ENCODE measurements around the gene DGCR8.
A peak's percentile ranks its signal among the peaks of the same experiment; 100 is the strongest.

The DGCR8 gene

DNA sequence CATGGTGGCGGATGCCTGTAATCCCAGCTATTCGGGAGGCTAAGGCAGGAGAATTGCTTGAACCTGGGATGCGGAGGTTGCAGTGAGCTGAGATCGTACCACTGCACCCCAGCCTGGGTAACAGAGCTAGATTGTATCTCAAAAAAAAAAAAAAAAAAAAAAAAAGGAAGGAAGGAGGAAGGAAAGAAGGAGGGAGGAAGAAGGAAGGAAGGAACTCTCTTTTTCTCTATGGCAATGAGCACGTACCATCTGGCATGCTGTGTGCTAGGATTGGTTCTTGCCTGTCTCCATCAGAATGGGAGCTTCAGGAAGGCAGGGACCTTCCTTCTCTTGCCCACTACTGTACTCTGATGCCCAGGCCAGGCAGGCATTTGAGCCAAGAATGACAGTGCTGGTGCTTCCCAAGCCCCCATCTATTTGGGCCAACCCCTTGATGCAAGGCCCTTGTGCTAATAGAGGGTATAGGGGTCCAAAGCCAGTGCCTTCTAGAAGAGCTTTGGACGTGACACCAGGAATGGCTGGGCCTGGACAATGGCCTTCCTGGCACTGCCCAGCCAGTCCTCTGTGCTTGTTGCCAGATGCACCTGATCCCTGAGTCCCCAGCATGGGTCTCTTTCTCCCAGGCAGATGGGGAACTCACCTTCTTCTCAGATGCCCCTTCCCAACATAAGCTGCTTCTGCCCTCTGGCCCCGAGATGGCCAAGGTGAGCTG, 10.6 kb upstream of the DGCR8 start:
- DNase-seq = no peak

DNA sequence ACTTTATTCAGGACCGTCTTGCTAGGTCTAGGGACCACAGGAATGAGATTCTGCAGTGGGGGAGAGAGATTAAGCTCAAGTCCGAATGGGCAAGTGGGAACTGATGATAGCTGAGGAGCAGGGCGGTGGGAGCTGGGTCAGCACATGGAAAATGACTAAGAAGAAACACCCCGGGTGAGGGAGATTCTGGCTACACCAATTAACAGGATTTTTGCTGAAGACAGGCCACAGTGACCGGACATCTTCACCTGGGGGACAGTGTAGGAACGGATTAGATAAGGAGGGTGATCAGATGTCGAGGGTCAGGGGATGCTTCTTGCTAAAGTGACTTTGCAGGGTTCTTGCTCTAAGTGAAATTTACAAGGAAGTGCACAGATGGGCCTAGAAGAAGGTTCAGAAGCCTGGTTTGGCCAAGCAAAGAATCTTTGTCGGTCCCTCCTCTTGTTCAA, 8.5 kb upstream of the DGCR8 start:
- DNase-seq = no peak

DNA sequence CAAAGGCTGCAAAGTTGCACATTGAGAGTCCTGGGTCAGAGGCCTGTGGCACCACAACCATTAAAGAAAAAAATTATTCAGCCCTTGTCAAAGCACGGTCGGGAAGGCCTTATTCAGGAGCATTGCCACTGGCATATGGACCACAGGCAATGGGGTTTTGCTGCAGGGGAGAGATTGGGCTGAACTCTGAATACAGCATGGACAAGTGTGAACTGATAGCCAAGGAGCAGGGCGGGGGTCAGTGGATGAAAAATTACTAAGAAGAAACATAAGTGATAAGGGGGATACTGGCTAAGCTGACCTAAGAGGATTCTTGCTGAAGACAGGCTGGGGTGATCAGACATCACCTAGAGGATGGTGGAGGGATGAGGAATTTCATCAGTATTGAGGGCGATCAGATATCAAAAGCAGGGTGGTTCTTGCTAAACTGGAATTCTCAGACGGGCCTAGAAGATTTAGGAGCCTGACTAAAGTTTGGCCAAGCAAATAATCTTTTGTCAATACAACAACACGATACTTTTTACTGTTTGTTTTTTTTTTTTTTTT, 3.3 kb upstream of the DGCR8 start:
- DNase-seq = no peak

DNA sequence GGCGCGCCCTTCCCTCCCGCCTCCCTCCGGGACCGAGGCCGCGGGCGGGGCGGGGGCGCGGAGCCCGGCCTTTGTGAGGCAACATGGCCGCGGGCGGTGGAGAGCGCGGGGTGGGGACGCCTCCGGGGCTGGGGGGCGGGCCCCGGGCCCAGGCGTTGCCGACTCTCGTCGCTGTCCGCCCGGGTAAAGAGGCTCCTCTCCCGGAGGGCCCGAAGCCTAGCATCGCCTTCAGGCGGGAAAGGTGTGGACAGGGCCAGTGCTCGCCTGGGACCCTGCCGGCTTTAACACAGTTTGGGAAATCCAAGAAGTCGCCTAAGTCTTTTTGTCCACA, 369 bp downstream of the DGCR8 start:
- peak; percentile 29 for DNase-seq

DNA sequence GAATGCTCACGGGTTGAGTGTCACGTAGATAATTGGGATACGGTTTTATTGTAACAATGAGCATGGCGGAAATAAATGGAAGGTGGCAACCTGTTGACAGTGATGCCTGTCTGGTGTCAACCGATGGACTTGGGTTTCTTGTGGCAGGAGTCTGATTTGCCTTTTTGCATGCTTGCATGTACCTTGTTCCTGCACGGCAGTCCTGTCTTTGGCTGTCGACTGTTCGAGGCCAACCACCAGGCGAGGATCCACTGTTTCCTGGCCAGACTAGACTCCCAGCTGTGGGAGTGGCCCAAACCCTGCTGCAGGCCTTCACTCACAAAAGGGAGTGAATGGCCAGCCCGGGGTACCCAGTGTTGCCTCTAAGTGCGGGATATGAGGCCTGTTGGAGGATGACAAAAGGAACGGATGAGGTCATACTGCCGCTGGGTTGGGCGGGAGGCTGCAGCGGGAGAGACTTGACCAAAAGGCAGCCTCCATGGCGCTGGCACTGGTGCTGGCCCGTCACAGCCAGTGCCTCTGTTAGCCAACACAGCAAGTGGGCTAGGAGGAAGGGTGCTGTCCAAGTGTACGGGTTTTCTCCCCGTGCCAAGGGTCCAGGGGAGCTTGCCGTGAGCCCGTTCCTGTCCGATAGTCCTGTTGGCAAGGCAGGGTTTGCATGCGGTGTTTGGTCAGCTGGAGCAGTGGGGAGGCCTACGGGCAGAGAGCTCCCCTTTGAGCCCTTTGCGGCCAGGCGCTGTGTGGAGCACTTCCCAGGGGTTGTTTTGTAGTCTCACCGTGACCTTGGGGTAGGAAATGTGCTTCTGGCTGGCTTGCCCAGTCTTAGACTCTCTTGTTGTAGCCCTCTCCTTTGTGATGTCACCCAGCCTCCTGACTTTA, 974 bp downstream of the DGCR8 start:
- peak; percentile 19 for DNase-seq

DNA sequence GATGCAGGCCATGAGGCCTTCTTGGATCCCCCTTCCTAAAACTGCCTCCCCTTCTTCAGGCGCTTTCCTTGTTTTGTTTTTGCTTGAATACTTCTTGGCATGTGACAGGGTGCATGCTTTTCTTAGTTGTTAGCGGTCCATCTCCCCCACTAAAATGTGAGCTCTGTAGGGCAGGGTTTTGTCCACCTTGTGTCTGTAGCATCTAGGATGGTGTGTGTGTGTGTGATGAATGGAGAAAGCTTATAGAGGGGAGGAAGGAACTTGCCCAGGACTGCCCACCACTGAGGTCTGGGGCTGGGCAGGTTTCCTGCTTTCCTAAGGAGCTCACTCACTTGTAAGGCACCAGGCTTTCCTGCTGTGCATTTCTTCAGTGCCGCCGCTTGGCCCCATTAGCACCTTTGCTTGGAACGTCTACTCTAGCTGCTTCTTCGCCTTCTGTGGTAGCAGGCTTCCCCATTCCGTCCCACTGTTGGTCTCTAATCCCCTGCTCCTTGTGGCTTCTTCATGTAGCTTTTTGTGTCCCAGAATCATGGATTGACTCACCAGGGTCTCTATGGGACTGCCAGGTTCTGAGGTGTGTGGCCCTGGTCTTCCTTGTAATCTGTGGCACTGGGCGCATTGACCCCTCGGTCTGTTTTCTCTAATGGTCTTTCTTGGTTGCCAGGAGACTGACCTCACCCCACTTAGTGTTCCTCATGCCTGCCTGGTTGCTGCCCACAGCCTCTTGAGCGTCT, 3.3 kb downstream of the DGCR8 start:
- DNase-seq = no peak

DNA sequence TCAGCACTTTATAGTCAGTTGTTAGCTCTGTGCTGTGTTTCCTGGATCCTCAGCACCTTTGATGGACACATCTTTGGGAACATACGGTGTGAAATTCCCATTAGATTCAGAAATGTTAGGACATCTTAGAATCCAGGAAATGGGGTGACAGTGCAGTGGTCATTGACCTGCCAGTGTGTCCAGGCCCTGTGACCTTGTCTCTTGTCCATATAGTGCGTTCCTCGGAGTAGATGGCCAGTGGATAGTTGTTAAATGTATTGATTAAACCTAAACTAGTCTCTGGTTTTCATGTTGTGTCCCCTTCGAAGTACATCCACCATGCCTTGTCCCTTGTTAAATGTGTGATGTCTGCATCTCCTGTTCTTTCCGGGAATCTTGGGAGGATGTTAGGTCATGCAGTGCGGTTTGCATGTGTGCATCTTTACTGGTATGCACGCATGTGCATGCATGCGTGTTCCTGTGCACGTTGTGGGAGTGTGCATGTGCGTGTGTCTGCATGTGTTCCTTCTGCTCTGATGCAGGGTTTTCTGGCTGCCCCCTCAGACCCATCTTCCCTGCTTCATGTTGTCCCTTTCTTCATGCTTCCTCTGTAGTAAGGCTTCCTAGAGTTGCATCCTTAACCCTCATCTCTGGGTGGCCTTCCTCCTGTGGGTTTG, 4.0 kb downstream of the DGCR8 start:
- no peak for DNase-seq

DNA sequence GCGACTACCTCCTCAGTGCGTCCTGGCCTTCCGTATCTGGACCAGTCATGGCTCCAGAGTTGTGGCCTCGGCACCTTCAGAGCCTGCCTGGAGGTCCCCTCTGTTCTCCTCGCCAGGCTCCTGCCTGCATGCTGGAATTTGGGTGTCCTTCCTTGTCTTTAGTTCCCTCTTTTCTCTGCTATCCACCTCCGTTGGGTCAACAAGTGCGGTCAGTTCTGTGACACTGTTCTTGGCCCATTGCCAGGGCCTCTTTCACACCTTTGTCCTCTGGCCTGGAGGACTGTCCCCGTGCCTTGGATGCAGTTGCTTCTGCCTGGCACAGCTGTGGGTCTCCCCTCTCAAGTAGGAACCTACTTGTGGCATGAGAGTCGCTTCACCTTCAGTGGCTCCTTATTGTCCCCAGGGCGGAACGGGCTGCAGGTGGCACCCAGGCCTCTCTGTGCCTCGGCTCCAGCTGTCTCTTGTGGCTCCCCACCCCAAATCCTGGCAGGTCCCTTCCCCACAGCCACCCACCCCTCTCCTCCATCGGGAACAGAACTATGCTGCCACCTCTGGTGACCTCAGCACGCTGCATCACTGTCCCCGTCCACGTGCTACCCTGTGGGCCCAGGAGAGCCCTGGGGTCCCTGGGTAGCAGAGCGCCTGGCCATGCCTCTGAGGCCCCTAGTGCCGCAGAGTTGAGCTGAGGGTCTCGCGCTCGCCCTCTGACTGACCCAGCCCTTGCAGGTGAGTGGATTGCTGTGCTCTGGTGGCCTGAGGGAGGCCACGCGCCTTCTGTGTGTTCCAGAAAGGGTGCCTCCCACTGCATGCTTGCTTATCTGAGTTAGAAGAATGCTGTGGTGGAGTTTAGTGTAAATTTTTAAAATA, 4.7 kb downstream of the DGCR8 start:
- DNase-seq = no peak

DNA sequence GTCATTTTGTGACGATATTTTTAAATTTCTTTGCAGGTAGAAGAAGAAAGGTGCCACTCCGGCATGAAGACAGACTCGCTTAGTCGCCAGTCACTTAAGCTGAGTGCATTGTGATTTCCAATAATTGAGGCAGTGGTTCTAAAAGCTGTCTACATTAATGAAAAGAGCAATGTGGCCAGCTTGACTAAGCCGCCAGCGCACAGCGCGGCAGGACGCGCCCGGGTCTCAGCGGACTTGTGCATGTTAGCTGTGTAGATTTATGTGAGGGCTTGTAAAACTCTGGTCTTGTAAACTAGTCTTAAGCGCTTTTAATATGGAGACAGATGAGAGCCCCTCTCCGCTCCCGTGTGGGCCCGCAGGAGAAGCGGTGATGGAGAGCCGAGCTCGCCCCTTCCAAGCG, 5.6 kb downstream of the DGCR8 start:
- DNase-seq = no peak

DNA sequence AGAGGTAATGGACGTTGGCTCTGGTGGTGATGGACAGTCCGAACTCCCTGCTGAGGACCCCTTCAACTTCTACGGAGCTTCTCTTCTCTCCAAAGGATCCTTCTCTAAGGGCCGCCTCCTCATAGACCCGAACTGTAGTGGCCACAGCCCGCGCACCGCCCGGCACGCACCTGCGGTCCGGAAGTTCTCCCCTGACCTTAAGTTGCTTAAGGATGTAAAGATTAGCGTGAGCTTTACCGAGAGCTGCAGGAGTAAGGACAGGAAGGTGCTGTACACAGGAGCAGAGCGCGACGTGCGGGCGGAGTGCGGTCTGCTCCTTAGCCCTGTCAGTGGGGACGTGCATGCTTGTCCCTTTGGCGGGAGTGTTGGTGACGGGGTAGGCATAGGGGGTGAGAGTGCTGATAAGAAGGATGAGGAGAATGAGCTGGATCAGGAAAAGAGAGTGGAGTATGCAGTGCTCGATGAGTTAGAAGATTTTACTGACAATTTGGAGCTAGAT, 6.1 kb downstream of the DGCR8 start:
- no peak for DNase-seq

DNA sequence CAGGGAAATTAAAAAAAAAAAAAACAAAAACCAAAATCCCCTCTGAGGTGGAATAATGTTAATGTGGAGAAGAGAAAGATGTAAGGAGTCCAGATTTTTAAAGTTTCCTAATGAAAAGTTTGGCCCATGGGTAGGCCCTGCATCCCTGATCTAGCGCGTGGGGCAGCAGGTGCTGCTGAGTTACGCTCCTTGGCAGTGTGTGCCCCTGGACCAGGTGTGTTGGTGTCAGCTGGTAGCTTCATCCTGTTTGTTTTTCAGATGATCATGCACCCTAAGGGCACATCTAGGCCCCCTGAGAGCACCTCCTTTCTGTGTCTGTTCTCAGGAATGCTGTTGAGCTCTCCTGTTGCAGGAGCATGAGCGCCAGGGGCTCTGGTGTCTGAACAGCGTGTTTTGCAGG, 6.7 kb downstream of the DGCR8 start:
- no peak for DNase-seq

DNA sequence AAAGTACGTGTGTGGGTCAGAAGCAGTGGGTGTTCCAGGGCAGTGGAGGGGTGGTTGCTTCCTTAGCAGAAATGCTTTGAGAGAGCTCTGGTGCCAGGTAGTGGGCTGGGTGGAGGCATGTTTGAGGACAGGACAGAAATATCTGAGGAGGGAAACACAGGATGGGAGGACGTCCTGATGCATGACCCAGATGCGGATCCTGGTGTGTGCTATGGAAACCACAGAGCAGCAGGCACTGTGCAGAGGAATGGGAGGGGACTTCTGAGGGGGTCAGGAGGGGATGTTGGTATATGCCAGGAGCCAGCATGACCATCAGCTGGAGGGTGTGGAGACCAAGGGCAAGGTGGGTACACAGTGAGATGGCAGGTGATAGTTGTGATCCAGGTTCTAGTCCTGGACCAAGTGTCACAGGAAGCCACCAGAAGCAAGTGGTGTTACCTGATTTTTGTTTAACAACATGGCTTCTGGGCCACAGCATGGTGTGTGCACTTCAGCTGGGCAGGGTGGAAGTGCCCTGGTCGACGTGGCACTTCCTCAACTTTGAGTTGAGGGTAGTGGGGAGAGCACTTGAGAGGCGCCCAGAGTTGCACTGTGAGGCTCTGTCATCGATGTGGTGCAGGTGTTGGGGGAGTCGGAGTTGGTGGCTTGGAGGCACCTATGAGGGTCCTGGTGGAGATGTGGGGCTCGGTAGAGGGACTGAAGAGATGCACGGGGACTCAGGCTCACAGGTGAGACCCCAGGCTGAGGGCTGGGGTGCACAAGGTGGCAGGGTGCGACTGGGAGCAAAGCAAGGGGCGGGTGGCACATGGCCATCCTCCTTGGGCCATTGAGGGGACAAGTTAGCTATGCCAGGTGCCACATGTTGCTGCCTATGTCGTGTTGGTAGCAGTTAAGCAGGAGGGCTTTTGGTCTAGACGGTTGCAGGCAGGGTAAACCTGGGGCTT, 7.5 kb downstream of the DGCR8 start:
- DNase-seq = no peak

DNA sequence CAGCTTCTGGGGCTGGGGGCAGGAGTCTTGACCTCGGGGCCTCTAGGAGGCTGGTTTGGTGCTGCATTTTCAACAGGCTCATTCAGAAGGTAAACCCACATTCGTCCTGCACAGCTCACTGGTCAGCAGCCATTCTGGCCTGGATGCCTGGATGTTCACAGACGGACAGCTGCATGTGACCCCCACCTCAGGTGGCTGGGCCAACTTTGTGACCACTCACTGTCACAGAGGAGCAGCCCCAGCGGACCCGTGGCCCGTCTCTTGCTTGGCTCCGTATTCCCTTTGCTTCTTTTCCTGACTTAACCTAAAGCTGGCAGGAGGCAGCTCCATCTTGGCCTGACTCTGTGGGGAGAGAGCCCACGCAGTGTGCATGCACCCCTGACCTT, 8.2 kb downstream of the DGCR8 start:
- no peak for DNase-seq

DNA sequence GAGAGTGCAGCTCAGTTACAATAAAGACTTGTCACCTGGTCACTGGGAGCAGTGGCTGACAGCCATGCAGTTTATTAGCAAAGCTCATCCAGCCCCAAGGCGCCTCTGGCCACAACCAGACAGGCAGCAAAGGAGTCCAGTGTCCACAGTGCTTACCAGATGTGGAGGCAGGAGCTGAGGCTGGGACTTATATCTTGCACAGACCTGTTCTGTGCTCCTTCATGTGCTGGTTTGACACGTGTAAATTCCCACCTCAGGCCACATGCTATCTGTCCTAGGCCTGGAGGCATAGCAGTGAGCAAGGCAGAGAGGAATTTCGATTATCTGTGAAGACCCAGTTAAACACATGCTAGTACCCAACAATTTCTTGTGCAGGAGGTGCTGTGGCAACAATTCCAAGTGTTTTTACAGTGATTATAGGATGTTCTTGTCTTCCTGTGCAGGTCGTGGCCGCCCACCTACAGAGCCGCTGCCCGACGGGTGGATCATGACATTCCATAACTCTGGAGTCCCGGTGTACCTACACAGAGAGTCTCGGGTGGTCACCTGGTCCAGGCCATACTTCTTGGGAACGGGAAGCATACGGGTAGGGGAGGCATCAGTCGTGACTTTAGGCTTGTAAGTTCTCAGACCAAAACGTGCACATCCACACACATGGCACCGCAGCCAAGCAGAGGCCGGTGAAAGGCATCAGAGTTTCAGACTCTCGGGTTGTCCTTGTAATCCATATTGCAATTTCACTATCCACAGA, 9.4 kb downstream of the DGCR8 start:
- no peak for DNase-seq

DNA sequence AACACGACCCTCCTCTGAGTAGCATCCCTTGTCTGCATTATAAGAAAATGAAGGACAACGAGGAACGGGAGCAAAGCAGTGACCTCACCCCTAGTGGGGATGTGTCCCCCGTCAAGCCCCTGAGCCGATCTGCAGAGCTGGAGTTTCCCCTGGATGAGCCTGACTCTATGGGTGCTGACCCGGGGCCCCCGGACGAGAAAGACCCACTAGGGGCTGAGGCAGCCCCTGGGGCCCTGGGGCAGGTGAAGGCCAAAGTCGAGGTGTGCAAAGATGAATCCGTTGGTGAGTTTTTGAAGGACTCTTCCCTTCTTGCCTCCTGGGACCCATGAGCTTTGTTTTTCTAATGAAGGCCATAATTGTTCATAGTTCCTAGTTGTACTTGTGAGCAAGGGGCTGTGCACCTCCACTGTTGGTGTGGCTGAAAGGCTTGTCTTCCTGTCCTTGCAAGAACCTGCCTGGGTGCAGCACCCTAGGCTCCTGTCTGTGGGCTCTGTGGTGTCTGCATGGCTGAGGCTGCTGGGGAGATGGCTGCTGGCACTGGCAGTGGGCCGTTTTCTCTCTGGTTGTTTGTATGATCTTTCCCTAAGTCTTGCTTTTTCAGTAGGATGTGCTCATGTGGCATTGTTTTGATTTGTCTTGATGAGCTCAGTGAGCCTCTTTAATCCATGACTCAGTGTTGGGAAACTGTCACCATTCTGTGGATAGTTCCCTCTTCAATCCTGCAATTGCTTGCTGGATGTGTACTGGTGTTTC, 10.1 kb downstream of the DGCR8 start:
- DNase-seq = no peak

DNA sequence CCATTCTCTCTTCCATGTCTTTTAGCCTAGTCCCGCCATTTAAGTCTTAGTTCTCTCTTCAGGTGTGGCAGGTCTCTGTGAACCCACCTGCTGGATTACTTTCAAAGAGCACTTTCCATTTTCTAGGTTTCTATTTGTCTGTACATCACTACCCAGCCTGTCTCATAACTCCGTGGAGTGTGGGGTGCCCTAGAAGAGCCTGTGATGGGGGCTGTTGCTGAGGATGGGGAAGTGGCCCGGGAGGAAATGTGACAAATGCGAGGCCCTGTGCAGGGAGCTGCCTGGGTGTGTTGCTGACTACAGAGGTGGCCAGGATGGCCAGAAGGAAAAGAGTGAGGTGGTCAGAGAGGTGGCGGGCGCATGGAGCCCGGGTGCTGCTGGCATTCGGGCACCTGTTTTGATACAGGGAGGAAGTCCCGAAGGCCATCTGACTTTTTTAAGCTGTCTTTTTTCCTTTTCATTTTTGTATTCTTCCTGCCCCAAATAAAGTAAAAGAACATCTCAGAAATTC, 10.7 kb downstream of the DGCR8 start:
- no peak for DNase-seq

DNA sequence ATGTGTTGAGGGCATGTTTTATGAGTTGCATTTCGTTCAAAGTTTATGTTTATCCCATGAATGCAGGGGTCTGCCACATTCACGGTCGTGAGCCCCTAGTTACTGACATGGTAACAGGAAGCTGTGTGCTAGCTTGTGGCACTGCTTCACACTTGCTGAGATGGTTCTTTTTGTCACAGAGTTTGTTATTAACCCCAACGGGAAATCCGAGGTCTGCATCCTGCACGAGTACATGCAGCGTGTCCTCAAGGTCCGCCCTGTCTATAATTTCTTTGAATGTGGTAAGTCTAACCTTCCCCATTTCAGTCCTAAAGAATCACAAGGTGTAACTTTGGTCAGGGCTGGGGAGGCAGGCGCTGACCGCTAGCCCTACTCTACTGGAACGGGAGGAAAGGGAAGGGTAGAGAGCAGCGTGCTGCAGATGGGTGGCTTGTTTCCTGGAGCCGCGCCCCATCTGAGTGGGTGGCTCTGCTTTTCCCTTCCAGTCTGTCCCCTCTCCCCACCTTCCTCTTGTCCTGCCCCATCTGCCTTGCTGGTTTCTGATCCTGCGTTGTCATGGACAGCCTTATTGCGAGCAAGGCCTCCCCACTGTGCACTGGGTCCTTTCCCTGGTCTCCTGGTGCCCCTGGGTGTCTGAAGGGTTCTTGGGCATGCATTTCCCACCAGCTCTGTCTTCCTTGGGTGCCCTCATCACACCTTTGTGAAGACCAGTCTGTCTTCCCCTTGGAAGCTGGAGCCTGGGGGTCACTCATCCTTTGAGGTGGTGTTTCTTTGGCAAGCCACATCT, 11.8 kb downstream of the DGCR8 start:
- no peak for DNase-seq

DNA sequence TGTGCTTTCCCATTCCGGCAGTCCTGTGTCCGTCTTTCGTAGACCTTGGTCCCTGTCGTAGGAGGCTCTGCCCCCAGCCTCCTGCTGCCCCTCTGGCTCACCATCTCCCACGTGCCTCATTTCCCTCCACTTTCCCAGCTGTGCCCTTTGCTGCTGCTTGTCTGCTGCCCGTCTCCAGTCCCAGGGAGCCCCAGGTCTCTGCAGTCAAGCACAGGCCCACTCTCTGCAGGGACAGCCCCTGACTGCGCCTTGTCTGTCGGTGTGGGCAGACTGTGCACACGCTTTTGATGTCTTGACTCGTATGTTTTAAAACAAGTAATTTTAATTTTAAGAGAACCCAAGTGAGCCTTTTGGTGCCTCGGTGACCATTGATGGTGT, 12.4 kb downstream of the DGCR8 start:
- no peak for DNase-seq
